H1 (cell line): ENCODE results near the gene PDK3. TPM values are rescaled to one million over a fixed set of nuclear protein-coding genes. Genes with fewer than 3 reads are reported as not detected.

Source experiments
- EZH2 ChIP-seq: fragments of 200-600 bp; sonication (generic); IDR thresholded peaks from 2 replicates; pipeline ENCODE4 v1.7.1; 2012; ENCODE audit warnings: low read depth, mild to moderate bottlenecking, moderate library complexity, low read length, inconsistent platforms; ENCODE audit not compliant: severe bottlenecking
- KDM5A ChIP-seq: fragments of 200-600 bp; IDR thresholded peaks from 2 replicates; pipeline ENCODE4 v1.7.1; 2012; ENCODE audit warnings: mild to moderate bottlenecking, low read length, inconsistent platforms, mixed read lengths
- polyA plus RNA-seq, 7 experiments: library from polyadenylated mRNA; depleted of rRNA in 3 of 7; stranded (reverse) in 5 of 7; unstranded in 2 of 7; fragments of >200 nt in 5 of 7; fragments of 200-250 nt in 2 of 7; gene quantifications; 1 replicate in 5 of 7; 2 replicates in 1 of 7; 4 replicates in 1 of 7; pipeline versions ENCODE4 v1.2.1 to v1.2.3, GENCODE V29; 2011 to 2013; ENCODE audit warnings: missing spikeins in 2 of 7, mixed read lengths in 2 of 7
- total RNA-seq: library from RNA; stranded (reverse); fragmentation: NEBNext Ultra II Directional; extraction: Animal tissue kit (Norgen Biotek cat#: 25700); gene quantifications from 2 replicates; pipeline ENCODE4 v1.2.1, GENCODE V29; 2021
- TF ChIP-seq, protein P1 (sequence below): fragments of 300-600 bp; sonication (generic); IDR thresholded peaks from 2 replicates; pipeline ENCODE4 v1.7.1; 2012; ENCODE audit warnings: low read length, moderate library complexity, mild to moderate bottlenecking, inconsistent platforms; ENCODE audit not compliant: insufficient replicate concordance

The PDK3 gene
- total and polyA plus RNA-seq, 2 of the 8 experiments (the other 6 are each of a cell fraction or from before 2014, with no cell fraction given): 22.5 to 25.5 TPM

DNA sequence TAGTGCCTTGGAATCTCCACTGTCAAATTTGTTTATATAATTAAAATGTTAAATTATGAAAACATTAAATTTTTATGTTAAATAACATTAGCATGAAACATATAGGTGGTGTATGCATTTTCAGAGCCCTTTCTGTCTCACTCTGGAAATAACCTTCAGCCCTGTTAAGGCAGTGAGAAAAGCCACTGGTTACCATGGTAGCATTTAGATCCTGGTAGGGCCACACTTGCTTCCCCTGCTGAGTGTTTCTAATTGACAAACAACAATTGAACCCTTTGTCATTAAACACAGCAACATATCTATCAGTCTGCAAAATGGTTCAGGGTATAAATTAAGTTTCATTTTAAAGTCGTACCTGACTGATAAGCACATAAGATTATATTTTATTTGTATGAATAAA, 63.5 kb downstream of the PDK3 start (continued):
- TF ChIP-seq, protein P1, sequence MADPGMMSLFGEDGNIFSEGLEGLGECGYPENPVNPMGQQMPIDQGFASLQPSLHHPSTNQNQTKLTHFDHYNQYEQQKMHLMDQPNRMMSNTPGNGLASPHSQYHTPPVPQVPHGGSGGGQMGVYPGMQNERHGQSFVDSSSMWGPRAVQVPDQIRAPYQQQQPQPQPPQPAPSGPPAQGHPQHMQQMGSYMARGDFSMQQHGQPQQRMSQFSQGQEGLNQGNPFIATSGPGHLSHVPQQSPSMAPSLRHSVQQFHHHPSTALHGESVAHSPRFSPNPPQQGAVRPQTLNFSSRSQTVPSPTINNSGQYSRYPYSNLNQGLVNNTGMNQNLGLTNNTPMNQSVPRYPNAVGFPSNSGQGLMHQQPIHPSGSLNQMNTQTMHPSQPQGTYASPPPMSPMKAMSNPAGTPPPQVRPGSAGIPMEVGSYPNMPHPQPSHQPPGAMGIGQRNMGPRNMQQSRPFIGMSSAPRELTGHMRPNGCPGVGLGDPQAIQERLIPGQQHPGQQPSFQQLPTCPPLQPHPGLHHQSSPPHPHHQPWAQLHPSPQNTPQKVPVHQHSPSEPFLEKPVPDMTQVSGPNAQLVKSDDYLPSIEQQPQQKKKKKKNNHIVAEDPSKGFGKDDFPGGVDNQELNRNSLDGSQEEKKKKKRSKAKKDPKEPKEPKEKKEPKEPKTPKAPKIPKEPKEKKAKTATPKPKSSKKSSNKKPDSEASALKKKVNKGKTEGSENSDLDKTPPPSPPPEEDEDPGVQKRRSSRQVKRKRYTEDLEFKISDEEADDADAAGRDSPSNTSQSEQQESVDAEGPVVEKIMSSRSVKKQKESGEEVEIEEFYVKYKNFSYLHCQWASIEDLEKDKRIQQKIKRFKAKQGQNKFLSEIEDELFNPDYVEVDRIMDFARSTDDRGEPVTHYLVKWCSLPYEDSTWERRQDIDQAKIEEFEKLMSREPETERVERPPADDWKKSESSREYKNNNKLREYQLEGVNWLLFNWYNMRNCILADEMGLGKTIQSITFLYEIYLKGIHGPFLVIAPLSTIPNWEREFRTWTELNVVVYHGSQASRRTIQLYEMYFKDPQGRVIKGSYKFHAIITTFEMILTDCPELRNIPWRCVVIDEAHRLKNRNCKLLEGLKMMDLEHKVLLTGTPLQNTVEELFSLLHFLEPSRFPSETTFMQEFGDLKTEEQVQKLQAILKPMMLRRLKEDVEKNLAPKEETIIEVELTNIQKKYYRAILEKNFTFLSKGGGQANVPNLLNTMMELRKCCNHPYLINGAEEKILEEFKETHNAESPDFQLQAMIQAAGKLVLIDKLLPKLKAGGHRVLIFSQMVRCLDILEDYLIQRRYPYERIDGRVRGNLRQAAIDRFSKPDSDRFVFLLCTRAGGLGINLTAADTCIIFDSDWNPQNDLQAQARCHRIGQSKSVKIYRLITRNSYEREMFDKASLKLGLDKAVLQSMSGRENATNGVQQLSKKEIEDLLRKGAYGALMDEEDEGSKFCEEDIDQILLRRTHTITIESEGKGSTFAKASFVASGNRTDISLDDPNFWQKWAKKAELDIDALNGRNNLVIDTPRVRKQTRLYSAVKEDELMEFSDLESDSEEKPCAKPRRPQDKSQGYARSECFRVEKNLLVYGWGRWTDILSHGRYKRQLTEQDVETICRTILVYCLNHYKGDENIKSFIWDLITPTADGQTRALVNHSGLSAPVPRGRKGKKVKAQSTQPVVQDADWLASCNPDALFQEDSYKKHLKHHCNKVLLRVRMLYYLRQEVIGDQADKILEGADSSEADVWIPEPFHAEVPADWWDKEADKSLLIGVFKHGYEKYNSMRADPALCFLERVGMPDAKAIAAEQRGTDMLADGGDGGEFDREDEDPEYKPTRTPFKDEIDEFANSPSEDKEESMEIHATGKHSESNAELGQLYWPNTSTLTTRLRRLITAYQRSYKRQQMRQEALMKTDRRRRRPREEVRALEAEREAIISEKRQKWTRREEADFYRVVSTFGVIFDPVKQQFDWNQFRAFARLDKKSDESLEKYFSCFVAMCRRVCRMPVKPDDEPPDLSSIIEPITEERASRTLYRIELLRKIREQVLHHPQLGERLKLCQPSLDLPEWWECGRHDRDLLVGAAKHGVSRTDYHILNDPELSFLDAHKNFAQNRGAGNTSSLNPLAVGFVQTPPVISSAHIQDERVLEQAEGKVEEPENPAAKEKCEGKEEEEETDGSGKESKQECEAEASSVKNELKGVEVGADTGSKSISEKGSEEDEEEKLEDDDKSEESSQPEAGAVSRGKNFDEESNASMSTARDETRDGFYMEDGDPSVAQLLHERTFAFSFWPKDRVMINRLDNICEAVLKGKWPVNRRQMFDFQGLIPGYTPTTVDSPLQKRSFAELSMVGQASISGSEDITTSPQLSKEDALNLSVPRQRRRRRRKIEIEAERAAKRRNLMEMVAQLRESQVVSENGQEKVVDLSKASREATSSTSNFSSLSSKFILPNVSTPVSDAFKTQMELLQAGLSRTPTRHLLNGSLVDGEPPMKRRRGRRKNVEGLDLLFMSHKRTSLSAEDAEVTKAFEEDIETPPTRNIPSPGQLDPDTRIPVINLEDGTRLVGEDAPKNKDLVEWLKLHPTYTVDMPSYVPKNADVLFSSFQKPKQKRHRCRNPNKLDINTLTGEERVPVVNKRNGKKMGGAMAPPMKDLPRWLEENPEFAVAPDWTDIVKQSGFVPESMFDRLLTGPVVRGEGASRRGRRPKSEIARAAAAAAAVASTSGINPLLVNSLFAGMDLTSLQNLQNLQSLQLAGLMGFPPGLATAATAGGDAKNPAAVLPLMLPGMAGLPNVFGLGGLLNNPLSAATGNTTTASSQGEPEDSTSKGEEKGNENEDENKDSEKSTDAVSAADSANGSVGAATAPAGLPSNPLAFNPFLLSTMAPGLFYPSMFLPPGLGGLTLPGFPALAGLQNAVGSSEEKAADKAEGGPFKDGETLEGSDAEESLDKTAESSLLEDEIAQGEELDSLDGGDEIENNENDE: no peak
- TF ChIP-seq EZH2: no peak
- TF ChIP-seq KDM5A: no peak
